Femur (tissue), 1 donor: Measurements from ENCODE around the gene ASCL4.

Experiments
- DNase-seq: peaks from one replicate; pipeline ENCODE4 v3.0.0-alpha.2; 2017

Gene ASCL4

GRCh38 chr12:107779077-107779831 lies 4.8 kb downstream of the ASCL4 start:
- DNase-seq: no peak

GRCh38 chr12:107780298-107780697 lies 5.8 kb downstream of the ASCL4 start:
- DNase-seq: no peak

- DNase-seq: no peak
These were observed 7.6 kb downstream of the ASCL4 start for GRCh38 chr12:107782067-107782466.

DNA sequence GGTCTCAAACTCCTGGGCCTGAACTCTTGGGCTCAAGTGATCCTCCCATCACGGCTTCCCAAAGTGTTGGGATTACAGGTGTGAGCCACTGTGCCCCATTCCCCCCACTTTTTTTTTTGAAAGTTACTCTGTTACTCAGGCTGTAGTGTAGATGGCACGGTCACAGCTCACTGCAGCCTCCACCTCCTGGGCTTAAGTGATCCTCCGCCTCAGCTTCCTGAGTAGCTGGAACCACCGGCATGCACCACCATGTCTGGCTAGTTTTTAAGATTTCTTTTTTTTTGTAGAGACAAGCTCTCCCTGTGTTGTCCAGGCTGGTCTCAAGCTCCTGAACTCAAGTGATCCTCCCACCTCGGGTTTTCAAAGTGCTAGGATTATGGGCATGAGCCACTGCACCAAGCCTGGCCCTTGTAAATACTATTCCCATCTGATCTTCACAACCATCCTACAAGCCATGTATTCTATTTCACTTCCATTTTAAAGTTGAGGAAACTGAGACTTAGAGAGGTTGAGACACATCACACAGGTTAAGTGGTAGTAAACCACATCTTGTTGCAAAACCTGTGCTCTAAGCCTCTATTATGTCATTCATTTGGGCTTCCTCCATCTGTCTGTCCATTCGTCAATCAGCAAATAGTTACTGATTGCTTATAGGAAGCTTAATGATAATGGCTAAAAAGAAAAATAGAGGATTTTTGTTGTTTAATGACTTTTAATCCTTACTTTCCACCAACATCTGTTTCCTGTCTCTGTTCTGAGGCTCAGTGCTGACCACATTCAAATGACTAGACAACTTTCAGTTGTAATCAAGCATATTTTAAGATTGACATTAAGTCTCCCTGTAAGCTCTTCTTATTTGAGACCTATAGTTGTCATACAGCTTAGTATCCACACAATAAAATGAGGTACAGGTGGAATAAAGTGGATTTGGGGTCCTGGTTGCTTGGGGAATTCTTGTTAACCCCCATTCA lies 9.2 kb downstream of the ASCL4 start:
- DNase-seq: no peak

- DNase-seq: no peak
These were observed 13.8 kb downstream of the ASCL4 start for GRCh38 chr12:107788281-107788680.

GRCh38 chr12:107788690-107789458 lies 14.4 kb downstream of the ASCL4 start:
- no peak for DNase-seq

- no peak for DNase-seq
These were observed 17.1 kb downstream of the ASCL4 start for GRCh38 chr12:107791465-107792089.

- no peak for DNase-seq
These were observed 19.9 kb downstream of the ASCL4 start for GRCh38 chr12:107794451-107794850.

- DNase-seq: no peak
These were observed 24.1 kb downstream of the ASCL4 start for GRCh38 chr12:107798580-107798979.

GRCh38 chr12:107801150-107801549 lies 26.6 kb downstream of the ASCL4 start:
- DNase-seq: no peak

GRCh38 chr12:107803092-107803491 lies 28.6 kb downstream of the ASCL4 start:
- DNase-seq: no peak

DNA sequence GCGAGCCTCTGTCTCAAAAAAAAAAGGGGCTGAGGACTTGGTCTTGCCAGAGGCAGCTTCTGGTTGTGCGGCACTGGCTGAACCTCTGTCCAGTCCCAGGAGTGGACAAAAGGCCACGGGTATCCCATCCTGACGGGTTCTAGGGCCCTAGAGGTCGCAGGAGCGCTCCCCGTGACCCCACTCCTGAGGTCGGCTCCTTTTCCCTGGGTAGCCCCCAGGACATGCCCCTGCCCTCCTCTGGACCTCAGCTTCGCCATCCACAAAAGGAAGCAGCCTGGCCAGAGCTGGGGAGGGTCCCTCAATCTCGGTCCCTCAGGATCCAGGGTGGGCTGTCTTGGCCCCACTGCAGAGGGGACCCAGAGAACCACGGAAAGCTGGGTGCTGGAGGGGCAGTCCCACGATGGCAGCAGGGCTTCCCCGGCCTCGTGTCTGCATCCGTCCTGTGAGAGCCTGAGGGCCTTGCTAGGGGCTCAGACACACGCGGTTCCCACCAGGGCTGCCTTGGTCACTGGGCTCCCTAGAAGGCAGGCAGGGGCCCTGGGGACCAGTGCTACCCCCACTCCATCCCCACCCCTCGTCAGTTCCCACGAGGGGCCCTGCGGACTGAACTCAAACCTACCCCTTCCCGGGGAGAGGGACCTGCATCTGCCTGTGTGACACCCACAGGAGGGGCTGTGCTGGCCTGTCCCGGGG lies 31.1 kb downstream of the ASCL4 start:
- DNase-seq: no peak

GRCh38 chr12:107807471-107808150 lies 33.1 kb downstream of the ASCL4 start:
- no peak for DNase-seq

GRCh38 chr12:107817250-107817649 lies 42.7 kb downstream of the ASCL4 start:
- no peak for DNase-seq

- DNase-seq: no peak
These were observed 44.5 kb downstream of the ASCL4 start for GRCh38 chr12:107818984-107819383.

DNA sequence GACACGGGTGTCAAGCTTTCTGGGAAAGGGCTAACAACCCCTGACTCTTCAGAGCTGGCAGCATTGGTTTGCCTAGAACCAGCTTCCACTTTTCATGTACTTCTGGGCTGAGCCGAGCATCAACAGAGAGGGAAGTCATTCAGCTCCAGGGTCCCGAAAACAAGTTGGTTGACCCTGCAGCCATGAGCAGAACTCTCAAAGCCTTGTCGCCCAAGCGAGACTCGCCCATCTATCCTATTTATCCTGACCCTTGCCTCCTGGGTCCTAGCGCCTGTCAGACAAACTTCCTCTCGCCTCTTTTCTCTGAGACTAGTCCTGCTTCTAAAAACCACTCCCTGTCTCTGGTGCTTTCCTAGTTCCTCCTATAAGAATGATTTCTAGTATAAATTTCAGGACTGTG lies 47.9 kb downstream of the ASCL4 start:
- DNase-seq: no peak
